A549 (cell line): ENCODE results near the gene TRABD2A. TPM values are rescaled to one million over a fixed set of nuclear protein-coding genes. Genes with fewer than 3 reads are reported as not detected.

Experiments
- ATAC-seq, 2 experiments: fragments of 200-7000 bp in 1 of 2; fragments of >200 bp in 1 of 2; cut with Nextera tagmentation in 1 of 2; cut with Tn5 transposase in 1 of 2; 3 replicates each; pipeline versions ENCODE4 v1.8.0 to v1.9.1; 2018 to 2020; ENCODE audit warnings: mild to moderate bottlenecking in 1 of 2, moderate library complexity in 1 of 2
- CTCF ChIA-PET: fragments of 300-600 bp; sonication (Branson Sonifier 250); formaldehyde crosslinking; extraction: SDS; loops from one replicate; lab custom pipeline; 2021; ENCODE audit warnings: antibody characterized with exemption, inconsistent platforms; lab: Yijun Ruan, JAX
- POLR2A ChIA-PET: fragments of 350-600 bp; formaldehyde crosslinking; extraction: SDS; loops from one replicate; lab custom pipeline; 2021; ENCODE audit warnings: antibody characterized with exemption, inconsistent platforms; lab: Yijun Ruan, JAX
- DNase-seq, 2 experiments: peaks; one replicate each; pipeline versions ENCODE4 v3.0.0 to v3.0.0-alpha.2; 2011 to 2016; ENCODE audit warnings: low read depth in 1 of 2, low spot score in 1 of 2
- FAIRE-seq: peaks from 2 replicates; lab custom pipeline; 2011; peaks lifted over from hg19 to GRCh38; lab: Jason Lieb, UNC
- H3K27ac ChIP-seq, 2 experiments: fragments of >200 bp; sonication (Bioruptor Twin); formaldehyde crosslinking; 3 replicates each; pipeline ENCODE4 v1.5.1; 2016 to 2017
- H3K4me1 ChIP-seq: fragments of >200 bp; sonication (Bioruptor Twin); formaldehyde crosslinking; 3 replicates; pipeline ENCODE4 v1.6.1; 2016
- H3K4me2 ChIP-seq: fragments of >200 bp; sonication (Bioruptor Twin); formaldehyde crosslinking; 3 replicates; pipeline ENCODE4 v1.6.1; 2016
- H3K4me3 ChIP-seq: fragments of >200 bp; sonication (Bioruptor Twin); formaldehyde crosslinking; 3 replicates; pipeline ENCODE4 v1.5.1; 2016
- H3K9me3 ChIP-seq: fragments of >200 bp; sonication (Bioruptor Twin); formaldehyde crosslinking; 3 replicates; pipeline ENCODE4 v1.6.1; 2016
- BHLHE40 ChIP-seq: IDR thresholded peaks from 2 replicates; pipeline ENCODE4 v1.6.1; 2012; ENCODE audit warnings: low read depth, low read length, inconsistent platforms
- CBX8 ChIP-seq: fragments of 200-600 bp; sonication (generic); IDR thresholded peaks from 2 replicates; pipeline ENCODE4 v1.6.1; 2016
- CHD2 ChIP-seq: fragments of 150-350 bp; IDR thresholded peaks from 2 replicates; pipeline ENCODE4 v1.6.1; 2014; ENCODE audit warnings: low read length; ENCODE audit not compliant: partially characterized antibody
- CHD4 ChIP-seq: fragments of 200-600 bp; sonication (generic); IDR thresholded peaks from 2 replicates; pipeline ENCODE4 v1.6.1; 2016; ENCODE audit warnings: antibody characterized with exemption, mild to moderate bottlenecking, borderline replicate concordance
- EP300 ChIP-seq, 2 experiments: fragments of >200 bp; sonication (Bioruptor Twin); formaldehyde crosslinking; IDR thresholded peaks; 2 replicates in 1 of 2; 3 replicates in 1 of 2; pipeline ENCODE4 v1.6.1; 2016 to 2017
- FOSB ChIP-seq: fragments of 250-450 bp; sonication (Bioruptor Pico); IDR thresholded peaks from 2 replicates; pipeline ENCODE4 v1.5.0; 2020; ENCODE audit warnings: mild to moderate bottlenecking, moderate library complexity
- GATA3 ChIP-seq: IDR thresholded peaks from 2 replicates; pipeline ENCODE4 v1.6.1; 2012; ENCODE audit warnings: borderline replicate concordance
- HOXB13 ChIP-seq: fragments of 250-450 bp; sonication (Bioruptor Pico); IDR thresholded peaks from 2 replicates; pipeline ENCODE4 v1.5.0; 2020; ENCODE audit warnings: low read depth, mild to moderate bottlenecking, moderate library complexity
- KDM1A ChIP-seq: fragments of 200-600 bp; sonication (generic); IDR thresholded peaks from 2 replicates; pipeline ENCODE4 v1.6.1; 2016; ENCODE audit warnings: low read depth, mild to moderate bottlenecking
- KDM5A ChIP-seq: fragments of 200-600 bp; sonication (generic); IDR thresholded peaks from 2 replicates; pipeline ENCODE4 v1.6.1; 2016; ENCODE audit warnings: antibody characterized with exemption, mild to moderate bottlenecking
- MAFK ChIP-seq: fragments of 450-650 bp; IDR thresholded peaks from 2 replicates; pipeline ENCODE4 v1.6.1; 2014; ENCODE audit not compliant: partially characterized antibody
- MAZ ChIP-seq: fragments of 150-350 bp; IDR thresholded peaks from 2 replicates; pipeline ENCODE4 v1.6.1; 2014; ENCODE audit warnings: antibody characterized with exemption, low read depth, low read length, borderline replicate concordance
- NFE2L2 ChIP-seq: fragments of 150-350 bp; conservative IDR thresholded peaks from 2 replicates; pipeline ENCODE4 v1.6.1; 2014; ENCODE audit warnings: low read length
- NPAS2 ChIP-seq: fragments of 250-450 bp; sonication (Bioruptor Pico); IDR thresholded peaks from 2 replicates; pipeline ENCODE4 v1.8.0; 2022; ENCODE audit warnings: mild to moderate bottlenecking, moderate library complexity, borderline replicate concordance
- NR3C1 ChIP-seq: fragments of >200 bp; sonication (Bioruptor Twin); formaldehyde crosslinking; IDR thresholded peaks from 3 replicates; pipeline ENCODE4 v1.6.1; 2017
- POLR2A ChIP-seq: IDR thresholded peaks from 2 replicates; pipeline ENCODE4 v1.6.1; 2012; ENCODE audit warnings: mild to moderate bottlenecking, low read length
- RCOR1 ChIP-seq: fragments of 150-350 bp; IDR thresholded peaks from 2 replicates; pipeline ENCODE4 v1.6.1; 2014; ENCODE audit warnings: antibody characterized with exemption, low read length, low read depth
- RNF2 ChIP-seq: fragments of 200-600 bp; sonication (generic); IDR thresholded peaks from 2 replicates; pipeline ENCODE4 v1.6.1; 2016; ENCODE audit warnings: low read depth, mild to moderate bottlenecking, antibody characterized with exemption, moderate library complexity, borderline replicate concordance
- ZSCAN20 ChIP-seq: fragments of 250-450 bp; sonication (Bioruptor Pico); IDR thresholded peaks from 2 replicates; pipeline ENCODE4 v1.8.0; 2022; ENCODE audit warnings: mild to moderate bottlenecking, moderate library complexity
- WGBS: methylation state at CpG from one replicate; pipeline ENCODE4 v1.1.6; 2017; ENCODE audit errors: missing lambda C conversion rate; 5-methylcytosine and 5-hydroxymethylcytosine counted together
- polyA plus RNA-seq, 4 experiments: library from polyadenylated mRNA; depleted of rRNA in 3 of 4; stranded (reverse); fragments of >200 nt; fragmentation: RNase III in 1 of 4; extraction: RNeasy Plus Mini Kit Qiagen cat#74134 plus additional on column Dnase treatment in 1 of 4; gene quantifications; 2 replicates in 3 of 4; 3 replicates in 1 of 4; pipeline ENCODE4 v1.2.3, GENCODE V29; 2011 to 2017
- TF ChIP-seq, protein P1 (sequence below): fragments of >200 bp; sonication (Bioruptor Twin); formaldehyde crosslinking; IDR thresholded peaks from 3 replicates; pipeline ENCODE4 v1.6.1; 2016
- TF ChIP-seq, protein P2 (sequence below): IDR thresholded peaks from 2 replicates; pipeline ENCODE4 v1.6.1; 2012; ENCODE audit warnings: low read depth, borderline replicate concordance
- TF ChIP-seq, protein P3 (sequence below): fragments of 200-600 bp; sonication (generic); IDR thresholded peaks from 2 replicates; pipeline ENCODE4 v1.6.1; 2016; ENCODE audit warnings: antibody characterized with exemption, mild to moderate bottlenecking, moderate library complexity
- TF ChIP-seq, protein P4 (sequence below): fragments of >200 bp; sonication (Bioruptor Twin); formaldehyde crosslinking; IDR thresholded peaks from 3 replicates; pipeline ENCODE4 v1.5.1; 2016
- TF ChIP-seq, protein P5 (sequence below): fragments of 250-450 bp; sonication (Bioruptor Pico); IDR thresholded peaks from 2 replicates; pipeline ENCODE4 v1.5.0; 2020; ENCODE audit warnings: low read depth, mild to moderate bottlenecking, moderate library complexity
- TF ChIP-seq, protein P6 (sequence below): fragments of 150-350 bp; IDR thresholded peaks from 2 replicates; pipeline ENCODE4 v1.6.1; 2014; ENCODE audit warnings: low read depth, mild to moderate bottlenecking, low read length

The TRABD2A gene
- polyA plus RNA-seq, 2 of the 4 experiments (the other 2 are of a cell fraction), result 6.1 to 7.1 TPM

DNA sequence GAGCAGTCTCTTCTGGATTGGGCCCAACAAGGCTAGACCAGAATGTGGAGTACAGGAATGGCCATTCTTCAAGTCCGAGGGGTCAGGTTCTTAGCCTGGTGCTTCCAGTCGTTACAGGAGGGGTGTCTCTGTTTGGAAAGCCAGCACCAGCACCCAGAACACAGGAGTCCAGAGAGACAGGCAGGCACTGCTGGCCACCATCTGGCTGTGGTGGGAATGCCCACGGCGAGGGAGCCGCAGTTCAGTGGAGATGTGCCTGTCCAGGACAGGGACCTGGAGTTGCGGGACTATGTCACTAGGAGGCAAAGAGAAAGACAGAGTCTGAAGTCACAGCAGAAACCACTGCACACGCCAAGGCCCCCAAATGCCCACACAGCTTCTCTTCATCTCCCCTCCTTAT, 59.1 kb downstream of the TRABD2A start:
- 78% methylated on average over 7 of the region's 7 CpGs for WGBS
- no peak overlapping the region for H3K4me3 ChIP-seq
- TF ChIP-seq NR3C1 (no peak), RCOR1 (no peak), KDM1A (no peak), NPAS2 (no peak), POLR2A (no peak), EP300 (IDR thresholded peaks at IDR 0.05) (no peak), MAZ (no peak), CHD4 (no peak), BHLHE40 (no peak), HOXB13 (CRISPR knock-in tag) (no peak)
- TF ChIP-seq, protein P1, sequence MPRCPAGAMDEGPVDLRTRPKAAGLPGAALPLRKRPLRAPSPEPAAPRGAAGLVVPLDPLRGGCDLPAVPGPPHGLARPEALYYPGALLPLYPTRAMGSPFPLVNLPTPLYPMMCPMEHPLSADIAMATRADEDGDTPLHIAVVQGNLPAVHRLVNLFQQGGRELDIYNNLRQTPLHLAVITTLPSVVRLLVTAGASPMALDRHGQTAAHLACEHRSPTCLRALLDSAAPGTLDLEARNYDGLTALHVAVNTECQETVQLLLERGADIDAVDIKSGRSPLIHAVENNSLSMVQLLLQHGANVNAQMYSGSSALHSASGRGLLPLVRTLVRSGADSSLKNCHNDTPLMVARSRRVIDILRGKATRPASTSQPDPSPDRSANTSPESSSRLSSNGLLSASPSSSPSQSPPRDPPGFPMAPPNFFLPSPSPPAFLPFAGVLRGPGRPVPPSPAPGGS, result no peak
- DNase-seq (no peak), ATAC-seq (peak; percentile 17 to 58; a peak in 4 of 6 replicates), FAIRE-seq (no peak)
- H3K4me1 ChIP-seq, result no peaks in the 10 kb centered on the region
- no peak overlapping the region for H3K27ac ChIP-seq
- ChIA-PET POLR2A (no interaction called here), CTCF (no interaction called here)
- no peak overlapping the region for H3K4me2 ChIP-seq
- H3K9me3 ChIP-seq, result no peaks in the 10 kb centered on the region

DNA sequence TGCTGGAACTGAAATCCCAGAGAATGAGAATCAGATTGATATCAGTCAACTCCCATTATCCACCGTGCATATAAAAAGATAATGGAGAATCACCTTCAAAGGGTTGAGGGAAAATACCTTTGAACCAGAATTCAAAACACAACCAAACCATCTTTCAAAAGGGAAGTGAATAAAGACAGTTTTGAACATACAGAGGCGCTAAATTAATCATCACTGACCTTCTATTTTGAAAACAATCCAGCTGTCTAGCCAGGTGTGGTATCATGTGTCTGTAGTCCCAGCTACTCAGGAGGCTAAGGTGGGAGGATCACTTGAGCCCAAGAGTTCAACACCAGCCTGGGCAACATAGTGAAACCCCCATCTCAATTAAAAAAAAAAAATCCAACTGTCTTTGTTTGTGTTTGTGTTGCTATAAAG, 63.6 kb downstream of the TRABD2A start:
- Histone ChIP-seq H3K4me1 (no peaks in the 10 kb centered on the region), H3K4me2 (no peak overlapping the region), H3K27ac (no peak overlapping the region), H3K4me3 (no peak overlapping the region), H3K9me3 (no peaks in the 10 kb centered on the region)
- ATAC-seq (no peak), FAIRE-seq (no peak), DNase-seq (no peak)
- POLR2A ChIA-PET, result no interaction called here
- 64% methylated on average over 2 of the region's 2 CpGs for WGBS
- CTCF ChIA-PET, result no interaction called here
- TF ChIP-seq HOXB13 (CRISPR knock-in tag) (no peak), NR3C1 (no peak)
- TF ChIP-seq, protein P2, sequence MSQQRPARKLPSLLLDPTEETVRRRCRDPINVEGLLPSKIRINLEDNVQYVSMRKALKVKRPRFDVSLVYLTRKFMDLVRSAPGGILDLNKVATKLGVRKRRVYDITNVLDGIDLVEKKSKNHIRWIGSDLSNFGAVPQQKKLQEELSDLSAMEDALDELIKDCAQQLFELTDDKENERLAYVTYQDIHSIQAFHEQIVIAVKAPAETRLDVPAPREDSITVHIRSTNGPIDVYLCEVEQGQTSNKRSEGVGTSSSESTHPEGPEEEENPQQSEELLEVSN, result no peak

DNA sequence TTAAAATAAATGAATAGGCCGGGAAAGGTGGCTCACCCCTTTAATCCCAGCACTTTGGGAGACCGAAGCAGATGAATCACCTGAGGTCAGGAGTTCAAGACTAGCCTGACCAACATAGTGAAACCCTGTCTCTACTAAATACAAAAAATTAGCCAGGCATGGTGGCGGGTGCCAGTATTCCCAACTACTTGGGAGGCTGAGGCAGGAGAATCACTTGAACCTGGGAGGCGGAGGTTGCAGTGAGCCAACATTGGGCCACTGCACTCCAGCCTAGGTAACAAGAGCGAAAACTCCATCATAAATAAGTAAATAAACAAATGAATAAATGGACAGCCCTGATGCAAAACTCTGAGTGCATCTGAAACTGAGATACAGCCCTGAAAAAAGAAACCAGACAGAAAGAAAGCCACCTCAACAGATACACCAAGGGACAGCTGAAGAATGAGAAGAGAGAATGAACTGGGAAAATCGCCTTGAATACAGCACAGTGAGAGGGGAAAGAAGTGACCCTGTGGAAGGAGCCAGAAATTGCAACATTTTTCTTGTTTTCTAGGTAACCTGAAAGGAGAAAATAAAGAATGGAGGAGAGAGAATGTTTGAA, 64.4 kb downstream of the TRABD2A start:
- ATAC-seq (no peak), FAIRE-seq (no peak), DNase-seq (no peak)
- WGBS, result 53% methylated on average over 6 of the region's 6 CpGs
- Histone ChIP-seq H3K4me1 (no peaks in the 10 kb centered on the region), H3K9me3 (no peaks in the 10 kb centered on the region), H3K4me3 (no peak overlapping the region), H3K4me2 (no peak overlapping the region), H3K27ac (no peak overlapping the region)
- ChIA-PET CTCF (no interaction called here), POLR2A (no interaction called here)
- no peak for TF ChIP-seq NFE2L2
- TF ChIP-seq MAFK, result no peak
- TF ChIP-seq, protein P3, sequence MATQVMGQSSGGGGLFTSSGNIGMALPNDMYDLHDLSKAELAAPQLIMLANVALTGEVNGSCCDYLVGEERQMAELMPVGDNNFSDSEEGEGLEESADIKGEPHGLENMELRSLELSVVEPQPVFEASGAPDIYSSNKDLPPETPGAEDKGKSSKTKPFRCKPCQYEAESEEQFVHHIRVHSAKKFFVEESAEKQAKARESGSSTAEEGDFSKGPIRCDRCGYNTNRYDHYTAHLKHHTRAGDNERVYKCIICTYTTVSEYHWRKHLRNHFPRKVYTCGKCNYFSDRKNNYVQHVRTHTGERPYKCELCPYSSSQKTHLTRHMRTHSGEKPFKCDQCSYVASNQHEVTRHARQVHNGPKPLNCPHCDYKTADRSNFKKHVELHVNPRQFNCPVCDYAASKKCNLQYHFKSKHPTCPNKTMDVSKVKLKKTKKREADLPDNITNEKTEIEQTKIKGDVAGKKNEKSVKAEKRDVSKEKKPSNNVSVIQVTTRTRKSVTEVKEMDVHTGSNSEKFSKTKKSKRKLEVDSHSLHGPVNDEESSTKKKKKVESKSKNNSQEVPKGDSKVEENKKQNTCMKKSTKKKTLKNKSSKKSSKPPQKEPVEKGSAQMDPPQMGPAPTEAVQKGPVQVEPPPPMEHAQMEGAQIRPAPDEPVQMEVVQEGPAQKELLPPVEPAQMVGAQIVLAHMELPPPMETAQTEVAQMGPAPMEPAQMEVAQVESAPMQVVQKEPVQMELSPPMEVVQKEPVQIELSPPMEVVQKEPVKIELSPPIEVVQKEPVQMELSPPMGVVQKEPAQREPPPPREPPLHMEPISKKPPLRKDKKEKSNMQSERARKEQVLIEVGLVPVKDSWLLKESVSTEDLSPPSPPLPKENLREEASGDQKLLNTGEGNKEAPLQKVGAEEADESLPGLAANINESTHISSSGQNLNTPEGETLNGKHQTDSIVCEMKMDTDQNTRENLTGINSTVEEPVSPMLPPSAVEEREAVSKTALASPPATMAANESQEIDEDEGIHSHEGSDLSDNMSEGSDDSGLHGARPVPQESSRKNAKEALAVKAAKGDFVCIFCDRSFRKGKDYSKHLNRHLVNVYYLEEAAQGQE, result no peak
- TF ChIP-seq, protein P4, sequence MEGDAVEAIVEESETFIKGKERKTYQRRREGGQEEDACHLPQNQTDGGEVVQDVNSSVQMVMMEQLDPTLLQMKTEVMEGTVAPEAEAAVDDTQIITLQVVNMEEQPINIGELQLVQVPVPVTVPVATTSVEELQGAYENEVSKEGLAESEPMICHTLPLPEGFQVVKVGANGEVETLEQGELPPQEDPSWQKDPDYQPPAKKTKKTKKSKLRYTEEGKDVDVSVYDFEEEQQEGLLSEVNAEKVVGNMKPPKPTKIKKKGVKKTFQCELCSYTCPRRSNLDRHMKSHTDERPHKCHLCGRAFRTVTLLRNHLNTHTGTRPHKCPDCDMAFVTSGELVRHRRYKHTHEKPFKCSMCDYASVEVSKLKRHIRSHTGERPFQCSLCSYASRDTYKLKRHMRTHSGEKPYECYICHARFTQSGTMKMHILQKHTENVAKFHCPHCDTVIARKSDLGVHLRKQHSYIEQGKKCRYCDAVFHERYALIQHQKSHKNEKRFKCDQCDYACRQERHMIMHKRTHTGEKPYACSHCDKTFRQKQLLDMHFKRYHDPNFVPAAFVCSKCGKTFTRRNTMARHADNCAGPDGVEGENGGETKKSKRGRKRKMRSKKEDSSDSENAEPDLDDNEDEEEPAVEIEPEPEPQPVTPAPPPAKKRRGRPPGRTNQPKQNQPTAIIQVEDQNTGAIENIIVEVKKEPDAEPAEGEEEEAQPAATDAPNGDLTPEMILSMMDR, result no peak
- TF ChIP-seq CBX8, result no peak
- TF ChIP-seq, protein P5, sequence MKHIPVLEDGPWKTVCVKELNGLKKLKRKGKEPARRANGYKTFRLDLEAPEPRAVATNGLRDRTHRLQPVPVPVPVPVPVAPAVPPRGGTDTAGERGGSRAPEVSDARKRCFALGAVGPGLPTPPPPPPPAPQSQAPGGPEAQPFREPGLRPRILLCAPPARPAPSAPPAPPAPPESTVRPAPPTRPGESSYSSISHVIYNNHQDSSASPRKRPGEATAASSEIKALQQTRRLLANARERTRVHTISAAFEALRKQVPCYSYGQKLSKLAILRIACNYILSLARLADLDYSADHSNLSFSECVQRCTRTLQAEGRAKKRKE (CRISPR knock-in tag), result no peak
- no peak for TF ChIP-seq MAZ
- TF ChIP-seq GATA3, result no peak
- no peak for TF ChIP-seq HOXB13 (CRISPR knock-in tag)
- TF ChIP-seq, protein P6, sequence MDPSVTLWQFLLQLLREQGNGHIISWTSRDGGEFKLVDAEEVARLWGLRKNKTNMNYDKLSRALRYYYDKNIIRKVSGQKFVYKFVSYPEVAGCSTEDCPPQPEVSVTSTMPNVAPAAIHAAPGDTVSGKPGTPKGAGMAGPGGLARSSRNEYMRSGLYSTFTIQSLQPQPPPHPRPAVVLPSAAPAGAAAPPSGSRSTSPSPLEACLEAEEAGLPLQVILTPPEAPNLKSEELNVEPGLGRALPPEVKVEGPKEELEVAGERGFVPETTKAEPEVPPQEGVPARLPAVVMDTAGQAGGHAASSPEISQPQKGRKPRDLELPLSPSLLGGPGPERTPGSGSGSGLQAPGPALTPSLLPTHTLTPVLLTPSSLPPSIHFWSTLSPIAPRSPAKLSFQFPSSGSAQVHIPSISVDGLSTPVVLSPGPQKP, result no peak
- no peak for TF ChIP-seq CHD2
- TF ChIP-seq KDM5A, result no peak
- TF ChIP-seq BHLHE40, result no peak
- TF ChIP-seq ZSCAN20 (CRISPR knock-in tag), result no peak
- TF ChIP-seq RNF2, result no peak
- TF ChIP-seq FOSB, result no peak
